Measurements from ENCODE around the gene FKBP1C.
"Not testable (repeated sequence)": the region's sequence is repeated elsewhere in the genome, so short reads cannot be mapped to it uniquely, and the experiment has no call there.

The FKBP1C gene

DNA sequence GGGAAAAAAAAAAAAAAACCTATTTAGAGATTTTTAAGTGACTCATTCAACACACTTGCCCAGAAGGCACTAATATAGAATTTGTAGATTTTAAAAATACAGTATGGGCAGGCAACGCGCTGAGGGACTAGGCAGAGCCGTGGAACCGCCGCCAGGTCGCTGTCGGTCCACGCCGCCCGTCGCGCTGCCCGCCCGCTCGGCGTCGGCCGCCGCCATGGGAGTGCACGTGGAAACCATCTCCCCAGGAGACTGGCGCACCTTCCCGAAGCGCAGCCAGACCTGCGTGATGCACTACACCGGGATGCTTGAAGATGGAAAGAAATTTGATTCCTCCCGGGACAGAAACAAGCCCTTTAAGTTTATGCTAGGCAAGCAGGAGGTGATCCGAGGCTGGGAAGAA lies at the start of gene FKBP1C:
Gene FKBP1C (plus strand): TSS at position 127 of the 400 bp plus-strand sequence.
- DNase-seq, result not testable (repeated sequence)

DNA sequence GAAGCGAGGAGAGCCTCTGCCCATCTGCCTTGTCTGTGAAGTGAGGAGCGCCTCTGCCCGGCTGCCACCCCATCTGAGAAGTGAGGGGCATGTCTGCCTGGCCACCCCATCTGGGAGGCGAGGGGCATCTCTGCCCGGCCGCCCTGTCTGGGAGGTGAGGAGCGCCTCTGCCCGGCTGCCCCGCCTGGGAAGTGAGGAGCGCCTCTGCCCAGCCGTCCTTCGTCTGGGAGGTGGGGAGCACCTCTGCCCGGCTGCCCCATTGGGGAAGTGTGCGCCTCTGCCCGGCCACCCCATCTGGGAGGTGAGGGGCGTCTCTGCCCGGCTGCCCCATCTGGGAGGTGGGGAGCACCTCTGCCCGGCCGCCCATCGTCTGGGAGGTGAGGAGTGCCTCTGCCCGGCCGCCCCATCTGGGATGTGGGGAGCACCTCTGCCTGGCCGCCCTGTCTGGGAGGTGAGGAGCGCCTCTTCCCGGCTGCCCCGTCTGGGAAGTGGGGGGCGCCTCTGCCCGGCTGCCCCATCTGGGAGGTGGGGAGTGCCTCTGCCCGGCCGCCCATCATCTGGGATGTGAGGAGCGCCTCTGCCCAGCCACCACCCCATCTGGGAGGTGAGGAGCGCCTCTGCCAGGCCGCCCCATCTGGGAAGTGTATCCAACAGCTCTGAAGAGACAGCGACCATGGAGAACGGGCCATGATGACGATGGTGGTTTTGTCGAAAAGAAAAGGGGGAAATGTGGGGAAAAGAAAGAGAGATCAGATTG lies 47.0 kb upstream of the FKBP1C start:
- not testable (repeated sequence) for DNase-seq

DNA sequence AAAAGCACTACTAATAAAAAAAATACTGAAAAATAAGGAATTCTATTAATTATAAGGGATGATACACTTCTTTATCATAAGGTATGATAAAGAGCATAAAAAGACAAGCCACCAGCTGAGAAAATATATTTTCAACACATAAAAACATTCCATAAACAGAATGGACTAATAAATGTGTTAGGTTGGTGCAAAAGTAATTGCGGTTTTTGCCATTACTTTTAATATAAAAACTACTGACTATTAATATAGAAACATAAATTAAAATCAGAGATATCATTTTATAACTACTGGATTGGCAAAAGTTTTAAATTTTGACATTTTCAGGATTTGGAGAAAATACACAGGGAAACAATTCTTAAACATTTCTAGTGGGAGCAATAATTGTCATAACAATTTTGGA lies 37.1 kb upstream of the FKBP1C start:
- no peak for DNase-seq

DNA sequence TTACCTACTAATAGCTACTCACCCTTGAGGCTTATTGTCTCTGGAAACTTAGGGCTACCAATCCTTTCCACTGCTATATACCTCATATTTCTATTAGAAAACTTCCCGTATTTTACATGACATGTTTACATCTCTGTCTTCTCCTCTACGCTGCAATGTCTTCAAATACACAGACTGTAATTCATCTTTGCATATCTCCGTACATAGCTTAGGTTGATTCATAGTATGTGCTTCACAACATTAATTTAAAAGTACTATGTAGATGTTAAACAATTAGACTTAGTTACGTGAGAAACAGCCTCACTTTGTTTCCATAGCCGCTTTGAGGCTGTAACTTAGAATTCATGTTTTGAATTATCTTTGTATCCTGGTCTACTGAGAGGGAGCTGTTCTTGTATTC lies 35.1 kb upstream of the FKBP1C start:
- no peak for DNase-seq

DNA sequence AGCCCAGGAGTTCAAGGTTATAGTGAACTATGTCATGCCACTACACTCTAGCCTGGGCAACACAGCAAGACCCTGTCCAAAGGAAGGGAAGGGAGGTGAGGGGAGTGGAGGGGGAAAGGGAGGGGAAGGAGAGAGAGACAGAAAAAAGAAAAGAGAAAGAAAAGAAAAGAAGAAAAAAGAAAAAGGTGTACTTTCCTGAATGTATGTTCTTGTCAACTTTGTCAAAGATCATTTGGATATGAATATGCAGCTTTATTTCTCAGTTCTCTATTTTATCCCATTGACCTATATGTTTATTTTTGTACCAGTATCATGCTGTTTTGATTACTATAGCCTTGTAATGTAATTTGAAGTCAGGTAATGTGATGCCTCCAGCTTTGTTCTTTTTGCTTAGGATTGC lies 30.9 kb upstream of the FKBP1C start:
- DNase-seq, result no peak

DNA sequence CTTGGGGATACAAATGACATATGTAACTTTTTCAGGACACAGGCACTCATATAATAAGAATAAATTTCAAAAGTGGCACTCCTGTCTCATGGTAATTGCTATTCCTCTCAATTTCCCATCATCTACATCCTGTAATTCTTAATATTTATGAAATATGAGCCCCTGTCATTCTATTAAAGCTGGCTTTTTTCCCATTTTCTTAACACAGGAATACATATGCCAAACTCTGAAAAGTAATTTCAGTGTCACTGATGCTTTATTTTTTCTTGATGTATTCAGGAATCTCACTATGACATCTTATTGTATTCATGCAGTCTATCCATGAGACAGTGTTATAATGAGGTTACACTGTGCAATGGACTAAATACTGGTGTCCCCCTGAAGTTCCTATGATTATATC lies 24.3 kb upstream of the FKBP1C start:
- DNase-seq, result no peak

DNA sequence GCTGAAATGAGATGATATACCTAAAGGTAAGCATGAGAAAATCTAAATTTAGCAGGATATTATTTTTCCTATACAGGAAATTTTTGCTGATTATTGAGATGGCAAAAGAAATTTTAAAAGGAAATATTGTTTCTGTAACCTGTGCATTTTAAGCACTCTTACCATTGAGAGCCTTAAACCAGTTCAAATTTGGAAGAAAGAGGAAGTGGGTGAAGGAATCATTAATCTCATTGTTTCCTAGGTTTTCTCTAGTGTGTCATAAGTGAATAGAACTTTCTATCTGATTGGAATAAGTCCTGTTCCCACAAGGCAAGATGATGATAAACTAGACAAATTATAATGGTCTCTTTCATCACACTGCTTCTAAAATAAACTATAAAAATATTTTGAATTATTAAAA lies 22.4 kb upstream of the FKBP1C start:
- no peak for DNase-seq

DNA sequence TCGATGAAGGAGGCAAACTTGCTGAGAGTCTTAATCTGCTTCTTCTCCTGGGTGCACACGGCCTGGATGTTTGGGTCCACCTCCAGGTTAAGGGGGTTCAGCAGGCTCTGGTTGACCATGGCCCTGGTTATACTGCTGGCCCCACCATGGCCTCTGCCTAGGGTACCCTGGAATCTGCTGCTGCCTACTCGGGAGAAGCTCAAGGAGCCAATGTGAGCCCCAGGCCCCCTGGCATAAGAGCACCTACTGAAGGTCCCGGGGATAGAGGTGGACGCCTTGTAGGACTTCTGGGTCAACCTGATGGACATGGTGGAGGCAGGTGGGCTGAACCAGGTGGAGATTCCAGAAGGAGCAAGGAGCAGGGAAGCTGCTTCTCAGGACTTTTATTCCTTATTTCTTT lies 17.9 kb upstream of the FKBP1C start:
- DNase-seq, result no peak

DNA sequence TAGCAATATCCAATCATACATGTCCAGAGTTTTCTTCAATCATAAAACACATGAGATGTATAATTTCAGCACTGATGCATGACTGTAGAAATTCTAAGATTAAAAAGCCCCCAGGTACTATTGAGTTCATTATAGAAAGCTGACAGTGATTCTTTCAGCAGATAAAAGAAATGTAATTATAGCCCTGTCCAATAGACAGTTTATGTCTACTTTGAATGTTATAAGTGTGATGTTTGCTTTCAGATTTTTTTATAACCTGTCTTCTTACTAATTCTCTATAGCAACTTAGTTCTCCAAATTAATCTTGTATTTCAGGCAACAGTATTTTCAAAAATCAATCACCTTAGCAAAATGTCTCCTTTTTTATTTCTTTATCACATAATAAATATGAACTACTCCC lies 13.5 kb upstream of the FKBP1C start:
- DNase-seq, result no peak

DNA sequence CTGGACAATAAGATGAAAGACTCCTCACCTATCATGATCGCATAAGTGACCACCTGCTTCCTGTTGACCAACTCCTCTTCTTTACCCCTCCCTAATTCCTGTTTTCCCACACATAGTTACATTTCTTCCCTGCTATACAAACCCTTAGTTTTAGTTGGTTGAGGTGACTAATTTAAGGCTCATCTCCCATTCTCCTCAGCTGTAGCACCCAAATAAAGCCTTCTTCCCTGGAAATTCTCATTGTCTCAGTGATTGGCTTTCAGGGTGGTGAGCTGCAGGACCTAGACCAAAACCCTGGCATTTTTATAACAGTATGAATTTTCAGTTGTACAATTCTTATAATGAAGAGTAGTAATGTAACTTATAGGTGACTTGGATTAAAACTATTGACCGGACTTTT lies 2.1 kb downstream of the FKBP1C start:
- DNase-seq, result no peak

DNA sequence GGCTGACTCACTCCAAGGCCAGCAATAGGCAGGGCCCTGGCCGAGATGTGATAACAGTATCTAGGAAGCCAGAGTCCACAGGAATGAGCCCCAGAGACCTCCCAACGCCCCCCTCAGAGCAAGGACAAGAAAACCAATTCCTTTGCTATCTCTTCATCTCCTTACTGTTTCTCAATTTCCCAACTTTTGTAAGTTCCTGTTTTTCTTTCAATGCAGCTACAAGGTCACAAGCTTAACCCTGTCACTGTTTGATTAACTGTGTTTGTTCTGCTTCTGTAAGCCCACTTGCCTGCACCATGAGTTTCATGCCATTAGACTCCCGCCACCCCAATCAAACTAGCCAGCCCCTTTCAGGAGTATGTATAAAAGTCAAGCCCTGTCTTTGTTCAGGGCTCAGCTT lies 3.5 kb downstream of the FKBP1C start:
- no peak for DNase-seq

DNA sequence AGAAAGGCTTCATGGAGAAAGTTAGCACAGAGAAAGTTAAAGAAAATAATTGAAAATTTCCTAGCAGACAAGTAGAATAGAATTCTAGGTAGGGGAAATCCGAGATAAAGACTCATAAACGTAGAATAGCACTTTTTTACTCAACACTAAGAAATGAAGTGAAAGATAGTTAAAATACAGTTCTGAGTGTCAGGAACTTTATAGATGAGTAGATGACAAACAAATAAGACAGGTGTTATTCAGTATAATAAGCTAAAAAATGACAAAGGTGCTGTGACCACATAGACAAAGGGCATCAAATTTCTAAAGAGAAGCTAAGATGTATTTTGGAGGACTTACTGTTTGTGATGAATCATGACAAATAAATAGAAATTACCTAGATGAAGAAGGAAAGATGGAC lies 12.9 kb downstream of the FKBP1C start:
- DNase-seq, result no peak

DNA sequence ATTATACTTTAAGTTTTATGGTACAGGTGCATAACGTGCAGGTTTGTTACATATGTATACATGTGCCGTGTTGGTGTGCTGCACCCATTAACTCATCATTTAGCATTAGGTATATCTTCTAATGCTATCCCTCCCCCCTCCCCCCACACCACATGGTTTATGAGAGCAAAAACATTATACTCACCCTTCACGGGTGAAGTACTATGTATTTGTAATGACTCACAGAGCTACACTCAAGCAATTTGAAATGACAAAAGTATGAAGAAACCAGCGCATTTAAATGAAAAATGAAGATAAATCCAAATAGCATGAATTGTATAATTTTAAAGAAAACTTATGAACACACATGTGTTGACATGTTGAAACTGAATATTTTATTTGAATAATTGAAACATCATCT lies 14.7 kb downstream of the FKBP1C start:
- DNase-seq, result not testable (repeated sequence)

DNA sequence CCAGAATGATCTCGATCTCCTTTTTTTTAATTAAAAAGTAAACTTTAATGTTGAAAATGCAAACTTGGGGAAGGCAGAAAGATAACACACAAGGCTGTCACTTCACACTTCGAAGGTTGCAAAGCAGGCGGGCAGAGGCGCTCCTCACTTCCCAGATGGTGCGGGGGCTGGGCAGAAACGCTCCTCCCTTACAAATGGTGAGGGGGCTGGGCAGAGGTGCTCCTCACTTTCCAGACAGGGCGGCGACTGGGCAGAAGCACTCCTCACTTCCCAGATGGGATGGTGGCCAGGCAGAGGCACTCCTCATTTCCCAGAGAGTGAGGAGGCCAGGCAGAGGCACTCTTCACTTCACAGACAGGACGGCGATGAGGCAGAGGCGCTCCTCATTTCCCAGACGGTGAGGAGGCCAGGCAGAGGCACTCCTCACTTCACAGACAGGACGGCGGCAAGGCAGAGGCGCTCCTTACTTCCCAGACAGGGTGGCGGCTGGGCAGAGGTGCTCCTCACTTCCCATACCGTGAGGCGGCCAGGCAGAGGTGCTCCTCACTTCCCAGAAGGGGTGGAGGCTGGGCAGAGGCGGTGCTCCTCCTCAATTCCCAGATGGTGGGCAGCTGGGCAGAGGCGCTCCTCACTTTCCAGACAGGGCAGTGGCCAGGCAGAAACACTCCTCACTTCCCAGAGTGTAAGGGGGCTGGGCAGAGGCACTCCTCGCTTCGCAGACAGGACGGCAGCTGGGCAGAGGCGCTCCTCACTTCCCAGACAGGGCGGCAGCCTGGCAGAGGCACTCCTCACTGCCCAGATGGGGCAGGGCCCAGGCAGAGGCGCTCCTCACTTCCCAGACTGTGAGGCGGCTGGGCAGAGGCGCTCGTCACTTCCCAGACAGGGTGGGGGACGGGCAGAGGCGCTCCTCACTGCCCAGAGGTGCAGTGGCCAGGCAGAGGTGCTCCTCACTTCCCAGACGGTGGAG lies 16.9 kb downstream of the FKBP1C start:
- not testable (repeated sequence) for DNase-seq

DNA sequence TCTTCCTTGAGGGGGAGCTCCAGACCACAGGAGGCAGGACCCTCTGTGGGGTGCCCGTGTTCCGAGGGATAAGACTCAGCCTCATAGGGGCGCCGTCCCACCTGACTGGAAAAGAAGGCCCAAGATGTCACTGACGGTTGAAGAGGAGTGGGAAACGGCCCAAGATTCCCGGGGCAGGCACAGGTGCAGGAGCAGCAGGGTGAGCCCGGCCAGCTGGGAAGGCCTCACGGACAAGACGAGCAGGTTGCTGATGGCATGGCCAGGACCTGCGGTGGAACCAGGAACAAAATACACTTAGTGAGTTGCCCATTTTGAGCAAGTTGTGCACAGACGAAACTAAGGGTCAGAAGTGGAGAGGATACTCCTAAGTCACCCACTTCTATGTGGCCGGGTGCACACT lies 18.8 kb downstream of the FKBP1C start:
- DNase-seq, result not testable (repeated sequence)

DNA sequence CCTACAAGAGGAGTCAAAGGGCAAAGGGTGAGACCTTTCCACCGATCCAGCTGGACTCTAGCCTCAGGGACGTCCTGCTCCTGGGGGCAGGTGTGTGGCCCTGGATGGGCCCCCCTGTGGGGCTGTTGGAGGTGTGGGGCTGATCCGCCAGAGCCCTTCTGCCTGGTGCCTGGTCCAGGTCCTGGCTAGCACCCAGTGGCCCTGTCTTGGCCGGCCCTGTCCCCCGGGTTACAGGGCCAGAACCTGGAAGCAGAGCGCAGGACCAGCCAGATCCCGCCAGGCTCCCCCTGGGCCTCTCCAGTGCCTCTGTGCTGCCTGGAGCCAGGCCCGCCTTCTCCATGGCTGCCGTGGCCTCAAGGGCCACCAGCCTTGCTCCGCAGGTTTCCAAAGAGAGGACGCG lies 19.2 kb downstream of the FKBP1C start:
- DNase-seq, result not testable (repeated sequence)

DNA sequence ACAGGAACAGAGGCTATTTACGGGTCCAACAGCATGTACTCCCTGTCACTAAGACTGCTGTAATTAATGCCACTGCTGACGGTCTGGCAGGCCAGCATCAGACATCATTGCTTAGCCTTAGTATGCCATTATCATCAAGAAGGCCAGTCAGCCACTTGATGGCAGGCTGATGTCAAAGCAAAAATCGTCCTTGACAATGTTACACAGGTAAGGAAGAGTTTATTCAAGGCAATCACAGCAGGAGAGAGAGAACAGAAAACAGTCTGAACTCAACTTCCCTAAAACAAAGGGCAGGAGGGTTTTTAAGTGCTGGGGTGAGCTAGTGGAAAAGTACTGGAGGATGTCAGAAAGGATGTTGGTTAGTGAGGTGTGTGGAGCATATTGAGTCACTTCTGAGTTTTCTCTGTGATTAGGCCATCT lies 25.1 kb downstream of the FKBP1C start:
- DNase-seq, result no peak

DNA sequence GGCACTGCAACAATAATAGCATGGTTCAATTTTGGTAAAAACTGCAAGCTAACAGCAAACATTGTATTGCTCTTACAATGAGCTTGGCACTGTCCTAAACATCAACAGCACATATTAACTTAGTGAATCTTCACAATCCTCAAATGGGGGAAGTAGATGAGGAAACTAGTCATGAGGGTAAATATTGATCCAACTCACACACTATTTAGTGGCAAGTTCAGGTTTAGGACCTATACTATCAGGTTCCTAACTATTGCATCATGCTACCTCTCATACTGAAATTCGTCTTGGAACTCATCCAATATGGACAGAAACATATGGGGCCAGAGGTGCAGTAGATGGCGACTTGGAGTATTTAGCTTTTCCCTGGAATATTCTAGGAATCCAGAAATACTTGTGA lies 34.2 kb downstream of the FKBP1C start:
- no peak for DNase-seq

DNA sequence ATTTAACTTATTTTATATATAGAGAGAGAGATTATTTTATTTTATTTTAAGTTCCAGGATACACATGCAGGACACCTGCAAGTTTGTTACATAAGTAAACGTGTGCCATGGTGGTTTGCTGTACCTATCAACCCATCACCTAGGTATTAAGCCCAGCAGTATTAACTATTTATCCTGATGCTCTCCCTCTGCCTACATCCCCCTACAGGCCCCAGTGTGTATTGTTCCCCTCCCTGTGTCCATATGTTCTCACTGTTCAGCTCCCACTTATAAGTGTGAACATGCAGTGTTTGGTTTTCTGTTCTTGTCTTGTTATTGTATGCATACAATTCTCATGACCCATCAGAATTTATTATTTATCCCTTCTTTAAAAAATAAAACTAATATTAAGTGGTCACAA lies 34.6 kb downstream of the FKBP1C start:
- DNase-seq, result no peak

DNA sequence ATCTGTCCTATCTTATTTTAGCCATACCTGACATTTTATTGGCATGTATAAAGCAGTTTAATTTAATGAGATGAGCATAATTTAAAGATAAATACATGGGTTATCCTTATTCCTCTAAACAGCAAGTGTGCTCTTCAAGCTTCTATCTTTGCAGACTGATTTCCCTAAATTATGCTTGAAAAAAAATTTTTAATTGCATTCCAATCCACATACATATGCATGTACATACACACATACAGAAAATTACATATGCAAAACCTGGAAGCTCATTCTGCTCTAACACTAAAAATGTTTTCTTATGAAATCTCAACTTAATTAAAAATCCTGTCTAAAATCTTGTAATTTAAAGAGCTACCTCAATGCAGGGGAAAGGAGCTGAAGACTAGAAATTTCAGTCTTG lies 35.3 kb downstream of the FKBP1C start:
- DNase-seq, result no peak

DNA sequence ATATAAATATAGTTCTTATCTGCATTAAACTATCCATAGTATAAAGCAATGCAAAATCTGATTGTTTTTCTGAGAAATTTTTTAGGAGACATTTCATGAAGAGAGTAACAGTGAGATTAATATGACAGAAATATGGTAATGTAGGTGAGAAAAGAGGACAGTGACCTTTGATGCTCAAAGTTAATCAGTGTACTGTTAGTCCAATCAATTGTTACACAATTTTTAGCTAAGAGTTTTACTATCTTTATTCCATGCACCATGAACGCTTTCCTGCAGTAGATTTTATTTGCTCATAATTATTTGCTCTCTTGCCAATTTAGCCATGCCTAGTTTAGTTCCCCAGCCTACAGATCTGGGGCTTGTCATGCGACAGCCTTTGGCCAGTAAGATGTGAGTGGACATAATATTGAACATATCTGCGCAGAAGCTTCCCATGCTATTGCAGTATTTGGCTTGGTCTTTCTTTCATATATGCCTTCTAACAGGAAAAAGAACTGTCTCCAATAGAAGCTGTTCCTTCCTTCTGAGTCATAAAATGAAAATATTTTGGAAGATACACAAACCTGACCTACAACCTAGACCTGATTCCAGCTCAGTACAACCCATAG lies 38.7 kb downstream of the FKBP1C start:
- DNase-seq, result no peak

DNA sequence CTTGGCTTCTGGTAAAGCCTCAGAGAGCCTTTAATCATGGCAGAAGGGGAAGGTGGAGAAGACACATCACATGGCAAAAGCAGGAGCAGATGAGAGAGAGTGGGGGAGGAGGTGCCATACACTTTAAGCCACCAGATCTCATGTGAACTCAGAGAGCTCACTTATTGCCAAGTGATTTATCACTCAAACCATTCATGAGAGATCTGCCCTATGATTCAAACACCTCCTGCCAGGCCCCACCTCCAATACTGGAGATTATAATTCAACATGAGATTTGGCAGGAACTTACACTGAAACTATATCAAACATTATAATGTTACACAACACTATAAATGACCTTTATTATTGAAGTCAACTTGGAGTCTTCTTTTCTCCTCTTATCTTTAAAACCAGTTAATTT lies 47.9 kb downstream of the FKBP1C start:
- DNase-seq, result no peak

DNA sequence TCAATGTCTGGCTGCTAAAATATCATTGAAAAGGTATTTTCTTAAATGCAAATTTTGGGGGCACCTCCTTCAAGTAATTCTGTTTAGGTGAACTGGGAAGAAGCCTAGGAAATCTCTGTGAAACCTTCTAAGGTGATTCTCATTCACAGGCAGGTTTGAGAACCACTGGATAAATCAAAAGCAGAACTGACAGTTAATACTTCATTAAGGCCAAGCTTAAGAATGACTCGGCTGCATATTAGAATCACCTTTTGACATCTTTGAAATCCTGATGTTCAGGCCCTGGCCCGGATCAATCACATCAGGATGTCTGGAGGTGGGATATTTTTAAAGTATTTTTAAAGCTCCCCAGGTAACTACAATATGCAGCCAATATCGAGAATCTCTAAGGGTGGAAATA lies 50.6 kb downstream of the FKBP1C start:
- no peak for DNase-seq

All from 8988T (cell line).